K562 (cell line): Measurements from ENCODE around the gene SCARF1. TPM values are rescaled to one million over a fixed set of nuclear protein-coding genes. Genes with fewer than 3 reads are reported as not detected.
A peak's percentile ranks its signal among the peaks of the same experiment; 100 is the strongest.

ENCODE experiments used
- ATAC-seq: fragments of 200-7000 bp; cut with Tn5 transposase; 3 replicates; pipeline ENCODE4 v1.9.1; 2020; ENCODE audit warnings: moderate library complexity
- BruUV-seq: library from RNA; stranded (reverse); fragments of 400-500 nt; replicated peaks from 2 replicates; lab custom pipeline; 2021; lab: Mats Ljungman, UMichigan
- CTCF ChIA-PET: fragments of 300-600 bp; formaldehyde crosslinking; extraction: SDS; loops from one replicate; lab custom pipeline; 2021; ENCODE audit warnings: low intra/inter-chr PET ratio; lab: Yijun Ruan, JAX
- POLR2A ChIA-PET: fragments of 300-600, 350-650 bp; sonication (Branson Sonifier 250); formaldehyde crosslinking; extraction: SDS; loops from one replicate; lab custom pipeline; 2021; ENCODE audit warnings: antibody characterized with exemption, inconsistent platforms; lab: Yijun Ruan, JAX
- DNase-seq, 4 experiments: peaks; one replicate each; pipeline versions ENCODE4 v3.0.0 to v3.0.0-alpha.2; 2011 to 2018; ENCODE audit warnings: low spot score in 3 of 4, mixed read lengths in 3 of 4; ENCODE audit errors: extremely low read depth in 1 of 4
- FAIRE-seq: peaks from 2 replicates; lab custom pipeline; 2011; peaks lifted over from hg19 to GRCh38; lab: Jason Lieb, UNC
- H2AFZ ChIP-seq: 2 replicates; pipeline ENCODE4 v1.6.0; 2011; ENCODE audit warnings: low read depth, low read length, control low read depth, inconsistent platforms
- H3K27ac ChIP-seq: fragments of 200-600 bp; 3 replicates; pipeline ENCODE4 v1.8.0; 2011; ENCODE audit warnings: low read depth, mild to moderate bottlenecking, control low read depth, inconsistent platforms, low read length, moderate library complexity, mixed read lengths; ENCODE audit errors: extremely low read depth
- H3K27me3 ChIP-seq, 2 experiments: fragments of 300-600 bp in 1 of 2; 2 replicates in 1 of 2; 3 replicates in 1 of 2; pipeline versions ENCODE4 v1.6.0 to v1.8.0; 2011; ENCODE audit warnings: inconsistent platforms in 2 of 2, low read length in 2 of 2, mild to moderate bottlenecking in 1 of 2, mixed read lengths in 1 of 2, moderate library complexity in 1 of 2; ENCODE audit not compliant: control insufficient read depth in 2 of 2, insufficient read depth in 2 of 2
- H3K36me3 ChIP-seq: fragments of 300-600 bp; 3 replicates; pipeline ENCODE4 v1.8.0; 2011; ENCODE audit warnings: mild to moderate bottlenecking, low read length, inconsistent platforms; ENCODE audit not compliant: control insufficient read depth, insufficient read depth
- H3K4me1 ChIP-seq, 2 experiments: fragments of 200-600 bp in 1 of 2; replicated peaks in 1 of 2; 2 replicates in 1 of 2; 3 replicates in 1 of 2; pipeline versions ENCODE4 v1.5.1 to v1.8.0; 2011; ENCODE audit warnings: inconsistent platforms in 2 of 2, low read length in 2 of 2, mild to moderate bottlenecking in 1 of 2, mixed read lengths in 1 of 2, moderate library complexity in 1 of 2; ENCODE audit not compliant: control insufficient read depth in 2 of 2, insufficient read depth in 2 of 2
- H3K4me2 ChIP-seq: 2 replicates; pipeline ENCODE4 v1.6.1; 2011; ENCODE audit warnings: low read length, control low read depth, inconsistent platforms, mixed read lengths; ENCODE audit not compliant: insufficient read depth
- H3K4me3 ChIP-seq: fragments of 200-600 bp; sonication (generic), shearing (Covaris generic); 2 replicates; pipeline ENCODE4 v1.5.1; 2016; ENCODE audit warnings: control low read depth, inconsistent platforms
- H3K79me2 ChIP-seq: fragments of 200-600 bp; 3 replicates; pipeline ENCODE4 v1.8.0; 2011; ENCODE audit warnings: low read length, inconsistent platforms; ENCODE audit not compliant: control insufficient read depth, insufficient read depth
- H3K9ac ChIP-seq, 2 experiments: 2 replicates each; pipeline versions ENCODE4 v1.6.0 to v1.6.1; 2011; ENCODE audit warnings: low read depth in 2 of 2, low read length in 2 of 2, control low read depth in 1 of 2, inconsistent platforms in 1 of 2, mild to moderate bottlenecking in 1 of 2, mixed read lengths in 1 of 2; ENCODE audit not compliant: insufficient read depth in 1 of 2
- H3K9me1 ChIP-seq: one replicate; pipeline ENCODE4 v1.6.0; 2011; ENCODE audit warnings: inconsistent platforms, mild to moderate bottlenecking, low read length, moderate library complexity; ENCODE audit not compliant: control insufficient read depth, insufficient read depth
- H3K9me3 ChIP-seq: replicated peaks from 2 replicates; pipeline ENCODE4 v1.5.1; 2011; ENCODE audit warnings: low read depth, low read length, inconsistent platforms; ENCODE audit not compliant: control insufficient read depth, insufficient read depth
- H4K20me1 ChIP-seq: replicated peaks from 2 replicates; pipeline ENCODE4 v1.6.1; 2011; ENCODE audit warnings: low read length, inconsistent platforms, mixed read lengths; ENCODE audit not compliant: control insufficient read depth, insufficient read depth
- ATF1 ChIP-seq, 2 experiments: fragments of 450-650 bp in 1 of 2; IDR thresholded peaks; 2 replicates each; pipeline ENCODE4 v1.6.1; 2016; ENCODE audit warnings: missing compliant biosample characterization in 1 of 2, missing genetic modification characterization in 1 of 2
- EP400 ChIP-seq: fragments of 450-650 bp; IDR thresholded peaks from 2 replicates; pipeline ENCODE4 v1.6.1; 2017; ENCODE audit warnings: antibody characterized with exemption, mild to moderate bottlenecking, moderate library complexity
- GMEB1 ChIP-seq: fragments of 250-450 bp; sonication (Bioruptor Pico); IDR thresholded peaks from 2 replicates; pipeline ENCODE4 v1.4.0; 2020; ENCODE audit warnings: mild to moderate bottlenecking
- ZNF561 ChIP-seq: fragments of 450-650 bp; formaldehyde crosslinking; conservative IDR thresholded peaks from 2 replicates; pipeline ENCODE4 v1.4.0; 2020; ENCODE audit warnings: mild to moderate bottlenecking, moderate library complexity
- ZNF592 ChIP-seq: fragments of 450-650 bp; IDR thresholded peaks from 2 replicates; pipeline ENCODE4 v1.6.1; 2017; ENCODE audit warnings: antibody characterized with exemption, mild to moderate bottlenecking
- WGBS: fragments of 100-300 bp; shearing (Covaris generic); methylation state at CpG from one replicate; pipeline ENCODE4 v1.1.6; 2016; ENCODE audit warnings: low coverage, mixed read lengths; ENCODE audit not compliant: insufficient coverage; ENCODE audit errors: missing lambda C conversion rate; 5-methylcytosine and 5-hydroxymethylcytosine counted together
- in situ Hi-C: fragments of 300-500 bp; cut with MboI; formaldehyde crosslinking; loops from 4 replicates; pipeline ENCODE4 v1.15.0; 2018; ENCODE audit warnings: inconsistent platforms, mixed read lengths
- intact Hi-C: fragments of 100-400 bp; cut with micrococcal nuclease; formaldehyde crosslinking; loops from 2 replicates; pipeline ENCODE4 v1.14.2; 2022
- polyA plus RNA-seq, 8 experiments: library from polyadenylated mRNA; depleted of rRNA in 4 of 8; stranded (reverse) in 5 of 8; unstranded in 3 of 8; fragments of >200 nt; fragmentation: Nextera tagmentation in 2 of 8; fragmentation: Illumina TruSeq in 1 of 8; extraction: Ambion mirVana in 2 of 8; extraction: Trizol in 1 of 8; gene quantifications; 2 replicates each; pipeline versions ENCODE4 v1.2.1 to v1.2.3, GENCODE V29; 2011 to 2014; ENCODE audit warnings: inconsistent platforms in 1 of 8, missing spikeins in 1 of 8
- total RNA-seq, 7 experiments: library from RNA; depleted of rRNA in 6 of 7; stranded (reverse); fragments of >200 nt in 6 of 7; fragmentation: Illumina TruSeq in 2 of 7; extraction: Trizol in 2 of 7; gene quantifications; 2 replicates each; pipeline versions ENCODE4 v1.2.1 to v1.2.3, GENCODE V29; 2011 to 2021; ENCODE audit warnings: low replicate concordance in 1 of 7
- TF ChIP-seq, protein P1 (sequence below), 2 experiments: IDR thresholded peaks in 1 of 2; conservative IDR thresholded peaks in 1 of 2; 2 replicates each; pipeline ENCODE4 v1.6.1; 2016; ENCODE audit warnings: low read depth in 2 of 2, mild to moderate bottlenecking in 1 of 2, missing compliant biosample characterization in 1 of 2, missing genetic modification characterization in 1 of 2, moderate library complexity in 1 of 2

The SCARF1 gene
- total and polyA plus RNA-seq, 9 of the 15 experiments (the other 6 are each of a cell fraction or from before 2014, with no cell fraction given) = 0.04 to 2.1 (median 0.63) TPM

- under 1% methylated on average over 65 of the region's 72 CpGs for WGBS
- Histone ChIP-seq H3K4me3 (peak within 1 kb of the TSS; percentile 94), H3K79me2 (peaks cover 46% of the 10 kb centered on the region), H3K9me1 (peaks cover 4% of the 10 kb centered on the region), H3K4me2 (peak within 1 kb of the TSS; percentile 87), H3K36me3 (peaks cover 40% of the 10 kb centered on the region), H3K4me1 (peaks cover 6 to 11% of the 10 kb centered on the region in 2 experiments; a peak in 4 of 5 replicates), H3K9ac (peak within 1 kb of the TSS; percentile 86 to 94), H3K9me3 (no peaks in the 10 kb centered on the region), H4K20me1 (peaks cover 13% of the 10 kb centered on the region; the same call in 1 of the 2 replicates), H3K27ac (peak within 1 kb of the TSS; percentile 84), H3K27me3 (no peaks in the 10 kb centered on the region), H2AFZ (peak within 1 kb of the TSS; percentile 93)
- ChIA-PET CTCF (no interaction called here), POLR2A (interaction anchor here (0.6 to 1.3 kb wide), 6 partner anchors 8 to 160 kb away, joined by 3 to 9 read pairs (median 3); no protein-coding TSS in a partner anchor)
- ATAC-seq (peak; percentile 100), FAIRE-seq (peak; percentile 97), DNase-seq (peak; percentile 88 to 97 (median 93))
- in situ Hi-C loops (no loop called here), intact Hi-C loops (loop anchor here (5.0 kb wide), 1 partner anchor 33 kb away; no protein-coding TSS in a partner anchor)
- BruUV-seq = TSS peak; percentile 46
- TF ChIP-seq ZNF561 (CRISPR knock-in tag) (no peak), ATF1 (CRISPR knock-in tag; IDR thresholded peaks at IDR 0.05) (no peak), ATF1 (tag; IDR thresholded peaks at IDR 0.05) (peak; percentile 91), ZNF592 (no peak), EP400 (peak; percentile 94), GMEB1 (peak; percentile 30; the same call in 1 of the 2 replicates)
- TF ChIP-seq, protein P1, sequence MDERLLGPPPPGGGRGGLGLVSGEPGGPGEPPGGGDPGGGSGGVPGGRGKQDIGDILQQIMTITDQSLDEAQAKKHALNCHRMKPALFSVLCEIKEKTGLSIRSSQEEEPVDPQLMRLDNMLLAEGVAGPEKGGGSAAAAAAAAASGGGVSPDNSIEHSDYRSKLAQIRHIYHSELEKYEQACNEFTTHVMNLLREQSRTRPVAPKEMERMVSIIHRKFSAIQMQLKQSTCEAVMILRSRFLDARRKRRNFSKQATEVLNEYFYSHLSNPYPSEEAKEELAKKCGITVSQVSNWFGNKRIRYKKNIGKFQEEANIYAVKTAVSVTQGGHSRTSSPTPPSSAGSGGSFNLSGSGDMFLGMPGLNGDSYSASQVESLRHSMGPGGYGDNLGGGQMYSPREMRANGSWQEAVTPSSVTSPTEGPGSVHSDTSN (CRISPR knock-in tag; IDR thresholded peaks at IDR 0.05; ENCODE audit: low read depth) = no peak
- TF ChIP-seq, protein P1 (tag; conservative IDR thresholded peaks at IDR 0.05; ENCODE audit: low read depth) = peak; percentile 86
Measured at GRCh38 chr17:1684378-1685189, 39.1 kb upstream of the SCARF1 start, which contains the start of gene PRPF8. TSS of gene PRPF8 (minus strand) at chr17:1684867. CDS start at chr17:1684571, 296 bp downstream.
